ENCODE results near the gene TMEM109.
A peak's percentile ranks its signal among the peaks of the same experiment; 100 is the strongest.
"Not testable (repeated sequence)": the region's sequence is repeated elsewhere in the genome, so short reads cannot be mapped to it uniquely, and the experiment has no call there.

Gene TMEM109

GRCh38 chr11:60878245-60879101 is 35.5 kb upstream of the TMEM109 start:
- DNase-seq (ENCODE audit: low spot score) = no peak

- no peak for DNase-seq (ENCODE audit: low spot score)
These were observed 34.9 kb upstream of the TMEM109 start for GRCh38 chr11:60879104-60879503.

GRCh38 chr11:60879971-60880588 is 33.9 kb upstream of the TMEM109 start:
- no peak for DNase-seq (ENCODE audit: low spot score)

GRCh38 chr11:60880643-60881282 is 33.2 kb upstream of the TMEM109 start:
- no peak for DNase-seq (ENCODE audit: low spot score)

GRCh38 chr11:60887556-60887955 is 26.4 kb upstream of the TMEM109 start:
- DNase-seq (ENCODE audit: low spot score) = peak; percentile 79

GRCh38 chr11:60889869-60890311 is 24.1 kb upstream of the TMEM109 start:
- DNase-seq (ENCODE audit: low spot score) = no peak

GRCh38 chr11:60890696-60891095 is 23.3 kb upstream of the TMEM109 start:
- no peak for DNase-seq (ENCODE audit: low spot score)

- no peak for DNase-seq (ENCODE audit: low spot score)
These were observed 22.7 kb upstream of the TMEM109 start for GRCh38 chr11:60891103-60891741.

GRCh38 chr11:60895687-60896086 is 18.3 kb upstream of the TMEM109 start:
- no peak for DNase-seq (ENCODE audit: low spot score)

GRCh38 chr11:60897496-60897895 is 16.5 kb upstream of the TMEM109 start:
- no peak for DNase-seq (ENCODE audit: low spot score)

- peak; percentile 82 for DNase-seq (ENCODE audit: low spot score)
These were observed 14.7 kb upstream of the TMEM109 start for GRCh38 chr11:60899046-60899936.

- DNase-seq (ENCODE audit: low spot score) = no peak
These were observed 14.0 kb upstream of the TMEM109 start for GRCh38 chr11:60899977-60900376.

- no peak for DNase-seq (ENCODE audit: low spot score)
These were observed 13.1 kb upstream of the TMEM109 start for GRCh38 chr11:60900673-60901404.

GRCh38 chr11:60902625-60903024 is 11.3 kb upstream of the TMEM109 start:
- no peak for DNase-seq (ENCODE audit: low spot score)

GRCh38 chr11:60905047-60905446 is 8.9 kb upstream of the TMEM109 start:
- no peak for DNase-seq (ENCODE audit: low spot score)

- no peak for DNase-seq (ENCODE audit: low spot score)
These were observed 8.3 kb upstream of the TMEM109 start for GRCh38 chr11:60905551-60906113.

- DNase-seq (ENCODE audit: low spot score) = peak; percentile 98
These were observed 7.6 kb upstream of the TMEM109 start, which contains the start of gene PRPF19 for GRCh38 chr11:60906132-60906972. PRPF19 (minus strand) TSS chr11:60906585; CDS start chr11:60906382, 203 bp downstream.

GRCh38 chr11:60908803-60909202 is 5.2 kb upstream of the TMEM109 start:
- DNase-seq (ENCODE audit: low spot score) = no peak

- not testable (repeated sequence) for DNase-seq (ENCODE audit: low spot score)
These were observed 4.2 kb upstream of the TMEM109 start for GRCh38 chr11:60909680-60910280.
